NCI-H460 (cell line): ENCODE data around the gene LRRC4B. TPM values are rescaled to one million over a fixed set of nuclear protein-coding genes. Genes with fewer than 3 reads are reported as not detected.

Source experiments
- DNase-seq: peaks from one replicate; pipeline ENCODE4 v3.0.0-alpha.2; 2016; ENCODE audit warnings: low read depth; ENCODE audit errors: extremely low read depth
- total RNA-seq: library from RNA; depleted of rRNA; stranded (reverse); fragments of >200 nt; shearing (Covaris generic); gene quantifications from 2 replicates; pipeline ENCODE4 v1.2.3, GENCODE V29; 2014

The LRRC4B gene
- total RNA-seq, 1 experiment from 2014 or later, result 0.25 TPM

- no peak for DNase-seq
Measured at GRCh38 chr19:50554212-50554611, 14.0 kb downstream of the LRRC4B start.

- no peak for DNase-seq
Measured at GRCh38 chr19:50553134-50553703, 15.0 kb downstream of the LRRC4B start.

GRCh38 chr19:50552540-50552939 lies 15.7 kb downstream of the LRRC4B start:
- no peak for DNase-seq

- DNase-seq, result no peak
Measured at GRCh38 chr19:50551715-50552187, 16.5 kb downstream of the LRRC4B start.

- no peak for DNase-seq
Measured at GRCh38 chr19:50551034-50551714, 17.1 kb downstream of the LRRC4B start.

GRCh38 chr19:50550594-50550966 lies 17.7 kb downstream of the LRRC4B start:
- DNase-seq, result no peak

- no peak for DNase-seq
Measured at GRCh38 chr19:50549927-50550593, 18.2 kb downstream of the LRRC4B start.

- no peak for DNase-seq
Measured at GRCh38 chr19:50549059-50549926, 18.9 kb downstream of the LRRC4B start.

- no peak for DNase-seq
Measured at GRCh38 chr19:50548191-50549058, 19.8 kb downstream of the LRRC4B start.

- no peak for DNase-seq
Measured at GRCh38 chr19:50547385-50548190, 20.6 kb downstream of the LRRC4B start.

GRCh38 chr19:50546527-50547221 lies 21.6 kb downstream of the LRRC4B start:
- no peak for DNase-seq

GRCh38 chr19:50542943-50543342 lies 25.3 kb downstream of the LRRC4B start:
- DNase-seq, result no peak

- peak; percentile 81 for DNase-seq
Measured at GRCh38 chr19:50537769-50538230, 30.4 kb downstream of the LRRC4B start.

- DNase-seq, result no peak
Measured at GRCh38 chr19:50537306-50537685, 30.9 kb downstream of the LRRC4B start.

- no peak for DNase-seq
Measured at GRCh38 chr19:50536662-50537305, 31.5 kb downstream of the LRRC4B start.

GRCh38 chr19:50535672-50536187 lies 32.5 kb downstream of the LRRC4B start:
- no peak for DNase-seq

- no peak for DNase-seq
Measured at GRCh38 chr19:50534478-50534877, 33.8 kb downstream of the LRRC4B start.

- DNase-seq, result no peak
Measured at GRCh38 chr19:50532952-50533351, 35.3 kb downstream of the LRRC4B start.
